ENCODE measurements around the gene MYO16.

DNA sequence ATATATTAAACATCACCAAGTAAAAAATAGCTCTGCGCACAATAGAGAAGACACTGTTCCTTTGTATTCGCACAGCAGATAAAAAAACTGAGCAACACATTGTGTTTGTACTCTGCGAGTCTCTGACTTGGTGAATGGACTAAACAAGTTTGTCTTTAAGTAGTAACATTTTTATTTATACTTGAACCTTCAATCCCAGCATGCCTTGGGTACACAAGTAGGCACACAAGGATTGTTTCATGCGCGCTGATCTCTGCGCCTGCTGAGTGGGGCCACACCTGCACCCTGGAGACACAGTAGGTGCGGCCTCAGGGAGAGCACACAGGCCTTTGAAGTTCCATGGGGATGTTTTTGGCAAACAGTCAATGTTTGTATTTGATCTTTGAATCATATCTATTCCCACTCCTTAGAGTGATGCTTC, 318.9 kb downstream of the MYO16 start:
- TF ChIP-seq, protein P1, sequence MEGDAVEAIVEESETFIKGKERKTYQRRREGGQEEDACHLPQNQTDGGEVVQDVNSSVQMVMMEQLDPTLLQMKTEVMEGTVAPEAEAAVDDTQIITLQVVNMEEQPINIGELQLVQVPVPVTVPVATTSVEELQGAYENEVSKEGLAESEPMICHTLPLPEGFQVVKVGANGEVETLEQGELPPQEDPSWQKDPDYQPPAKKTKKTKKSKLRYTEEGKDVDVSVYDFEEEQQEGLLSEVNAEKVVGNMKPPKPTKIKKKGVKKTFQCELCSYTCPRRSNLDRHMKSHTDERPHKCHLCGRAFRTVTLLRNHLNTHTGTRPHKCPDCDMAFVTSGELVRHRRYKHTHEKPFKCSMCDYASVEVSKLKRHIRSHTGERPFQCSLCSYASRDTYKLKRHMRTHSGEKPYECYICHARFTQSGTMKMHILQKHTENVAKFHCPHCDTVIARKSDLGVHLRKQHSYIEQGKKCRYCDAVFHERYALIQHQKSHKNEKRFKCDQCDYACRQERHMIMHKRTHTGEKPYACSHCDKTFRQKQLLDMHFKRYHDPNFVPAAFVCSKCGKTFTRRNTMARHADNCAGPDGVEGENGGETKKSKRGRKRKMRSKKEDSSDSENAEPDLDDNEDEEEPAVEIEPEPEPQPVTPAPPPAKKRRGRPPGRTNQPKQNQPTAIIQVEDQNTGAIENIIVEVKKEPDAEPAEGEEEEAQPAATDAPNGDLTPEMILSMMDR (conservative IDR thresholded peaks at IDR 0.05 in 1 of 2, IDR thresholded peaks at IDR 0.05 in 1 of 2; ENCODE audit: low read depth in 1 of 2, low read length in 2 of 2), result no peak
- TF ChIP-seq EZH2 (IDR thresholded peaks at IDR 0.05; ENCODE audit: low read length, missing control alignments), result no peak
